Measurements from ENCODE around the gene ZC3H12C. TPM values are rescaled to one million over a fixed set of nuclear protein-coding genes. Genes with fewer than 3 reads are reported as not detected.

ZC3H12C gene
- total RNA-seq, 3 donors from 2014 or later: 10.2 to 19.8 (median 13.2) TPM

DNA sequence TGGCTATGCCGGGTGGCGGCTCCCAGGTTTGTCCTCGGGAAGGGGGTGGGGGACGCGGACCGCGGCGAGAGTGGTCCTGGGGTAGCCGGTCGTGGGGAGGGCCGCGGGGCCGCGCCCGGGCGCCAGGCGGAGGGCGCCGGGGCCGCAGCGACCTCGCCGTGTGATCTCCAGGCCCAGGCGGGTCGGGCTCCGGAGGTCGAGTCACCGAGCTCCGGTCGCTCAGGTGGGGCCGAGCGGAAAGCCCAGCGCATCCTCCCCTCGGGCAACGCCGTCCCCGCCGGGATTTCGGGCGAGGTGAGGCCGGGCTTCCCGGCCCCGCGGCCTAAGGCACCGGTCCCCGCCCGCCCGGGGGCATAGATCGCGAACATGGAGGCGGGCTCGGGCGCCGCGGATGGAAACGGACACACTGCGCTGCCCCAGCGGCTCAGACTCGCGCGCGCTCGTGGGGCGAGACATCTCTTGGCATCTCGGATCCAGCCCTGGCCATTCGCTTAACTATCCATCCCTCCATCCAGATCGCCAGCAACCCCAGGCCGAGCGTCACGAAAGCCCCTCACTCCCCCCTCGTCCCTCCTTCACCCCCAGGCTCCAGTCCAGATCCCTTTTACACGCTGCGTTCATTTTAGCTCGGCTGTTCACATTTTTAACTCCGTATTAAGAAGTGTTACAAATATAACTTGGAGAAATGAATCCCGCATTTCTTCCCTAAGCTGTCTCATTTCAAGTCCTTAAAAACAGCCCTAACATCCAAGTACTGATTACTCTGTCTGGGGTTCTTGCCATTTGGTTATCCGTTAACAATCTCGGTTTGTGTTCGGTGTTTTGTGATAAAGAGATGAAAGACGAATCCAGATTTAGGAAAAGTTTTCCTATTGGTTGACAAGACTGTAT lies 460 bp downstream of the ZC3H12C start:
- Histone ChIP-seq H3K4me3 (peak overlapping the region; percentile 69 to 81 (median 77)), H3K27me3 (no peaks in the 10 kb centered on the region), H3K4me1 (no peaks in the 10 kb centered on the region), H3K9me3 (no peaks in the 10 kb centered on the region), H3K36me3 (no peaks in the 10 kb centered on the region), H3K27ac (peak overlapping the region; percentile 91 to 99)
- TF ChIP-seq POLR2A (IDR thresholded peaks at IDR 0.05) (no peak), POLR2AphosphoS5 (IDR thresholded peaks at IDR 0.05) (peak; percentile 12 to 31 (median 19))
- peak in 1 of 2 donors; percentile 52 for DNase-seq (ENCODE audit: low spot score in 2 of 2)
- intact Hi-C loops (cut with DNase I; ENCODE audit: low total_unique reads): no loop called here

DNA sequence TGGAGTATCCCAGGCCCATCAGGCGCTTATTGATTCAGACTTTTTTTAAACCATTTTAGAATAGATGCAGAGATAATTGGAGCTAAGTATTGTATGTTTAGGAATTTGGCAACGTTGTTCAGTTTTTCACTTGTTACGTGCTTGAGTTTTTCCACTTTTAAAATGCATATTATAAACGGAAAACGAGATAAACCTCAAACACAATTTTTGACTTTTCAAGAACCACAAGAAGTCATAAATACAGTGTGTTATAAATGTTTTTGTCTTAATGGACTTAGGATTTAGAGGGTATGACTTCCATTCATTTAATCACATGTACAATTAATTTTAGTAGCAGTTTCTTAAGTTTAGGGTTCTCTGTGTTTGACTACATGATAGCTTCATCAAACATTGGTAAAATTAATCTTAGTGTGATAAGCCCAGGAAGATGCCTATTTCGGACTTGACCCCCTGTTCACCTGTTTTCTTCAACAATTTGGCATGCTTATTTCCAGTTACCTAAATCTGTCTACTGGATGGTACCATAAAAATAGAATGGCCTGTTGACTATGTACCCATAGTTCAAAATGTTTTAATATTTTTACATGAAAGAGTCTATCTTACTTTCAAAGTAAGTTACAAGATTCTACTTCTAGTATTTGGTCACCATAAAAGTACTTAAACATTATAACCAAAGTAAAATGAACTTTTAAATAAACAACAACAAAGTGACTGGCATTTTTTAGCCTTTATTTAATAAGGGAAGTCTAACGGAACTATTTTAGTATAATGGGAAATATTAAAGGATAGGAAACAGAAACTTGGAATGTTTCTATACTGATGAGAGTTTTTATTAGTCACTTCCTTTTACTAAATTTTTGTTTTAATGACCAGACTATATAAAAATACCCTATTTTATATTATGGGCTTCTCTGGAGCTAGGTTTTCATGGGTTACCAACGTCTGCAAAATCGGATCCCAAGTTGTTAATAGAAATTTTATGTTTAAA lies 1.4 kb downstream of the ZC3H12C start:
- Histone ChIP-seq H3K4me3 (peak overlapping the region; percentile 69 to 81 (median 77)), H3K9me3 (no peaks in the 10 kb centered on the region), H3K27ac (peak overlapping the region; percentile 91 to 99), H3K4me1 (no peaks in the 10 kb centered on the region), H3K27me3 (no peaks in the 10 kb centered on the region), H3K36me3 (no peaks in the 10 kb centered on the region)
- intact Hi-C loops (cut with DNase I; ENCODE audit: low total_unique reads): no loop called here
- TF ChIP-seq POLR2A (IDR thresholded peaks at IDR 0.05) (no peak), POLR2AphosphoS5 (IDR thresholded peaks at IDR 0.05) (no peak)
- TF ChIP-seq, protein P1, sequence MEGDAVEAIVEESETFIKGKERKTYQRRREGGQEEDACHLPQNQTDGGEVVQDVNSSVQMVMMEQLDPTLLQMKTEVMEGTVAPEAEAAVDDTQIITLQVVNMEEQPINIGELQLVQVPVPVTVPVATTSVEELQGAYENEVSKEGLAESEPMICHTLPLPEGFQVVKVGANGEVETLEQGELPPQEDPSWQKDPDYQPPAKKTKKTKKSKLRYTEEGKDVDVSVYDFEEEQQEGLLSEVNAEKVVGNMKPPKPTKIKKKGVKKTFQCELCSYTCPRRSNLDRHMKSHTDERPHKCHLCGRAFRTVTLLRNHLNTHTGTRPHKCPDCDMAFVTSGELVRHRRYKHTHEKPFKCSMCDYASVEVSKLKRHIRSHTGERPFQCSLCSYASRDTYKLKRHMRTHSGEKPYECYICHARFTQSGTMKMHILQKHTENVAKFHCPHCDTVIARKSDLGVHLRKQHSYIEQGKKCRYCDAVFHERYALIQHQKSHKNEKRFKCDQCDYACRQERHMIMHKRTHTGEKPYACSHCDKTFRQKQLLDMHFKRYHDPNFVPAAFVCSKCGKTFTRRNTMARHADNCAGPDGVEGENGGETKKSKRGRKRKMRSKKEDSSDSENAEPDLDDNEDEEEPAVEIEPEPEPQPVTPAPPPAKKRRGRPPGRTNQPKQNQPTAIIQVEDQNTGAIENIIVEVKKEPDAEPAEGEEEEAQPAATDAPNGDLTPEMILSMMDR (IDR thresholded peaks at IDR 0.05): no peak
- no peak for DNase-seq (ENCODE audit: low spot score in 2 of 2)

DNA sequence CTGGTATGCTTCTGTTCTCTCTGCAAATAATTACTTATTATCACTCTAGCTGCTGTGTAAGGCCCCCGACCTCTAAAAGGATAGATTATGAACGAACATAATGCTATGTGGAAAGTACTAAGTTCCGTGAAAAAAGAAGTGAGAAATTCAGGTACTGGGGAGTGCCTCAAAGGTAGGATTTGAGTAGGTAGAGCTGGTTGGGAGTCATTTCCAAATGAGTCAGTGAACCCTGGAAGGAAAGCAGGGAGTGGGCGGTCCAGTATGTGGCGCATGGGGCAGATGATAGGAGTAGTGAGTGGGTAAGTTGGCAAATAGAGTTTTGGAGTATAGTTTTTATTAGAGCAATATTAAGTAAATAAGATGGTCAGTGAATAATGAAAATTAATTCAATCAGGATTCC lies 2.4 kb downstream of the ZC3H12C start:
- DNase-seq (ENCODE audit: low spot score in 2 of 2): peak in 1 of 2 donors; percentile 34
- Histone ChIP-seq H3K27me3 (no peaks in the 10 kb centered on the region), H3K4me1 (no peaks in the 10 kb centered on the region), H3K36me3 (no peaks in the 10 kb centered on the region), H3K9me3 (no peaks in the 10 kb centered on the region), H3K27ac (no peak overlapping the region), H3K4me3 (no peak overlapping the region)
- TF ChIP-seq POLR2A (IDR thresholded peaks at IDR 0.05): no peak
- TF ChIP-seq POLR2AphosphoS5 (IDR thresholded peaks at IDR 0.05): no peak
- TF ChIP-seq, protein P1 (IDR thresholded peaks at IDR 0.05): no peak
- intact Hi-C loops (cut with DNase I; ENCODE audit: low total_unique reads): no loop called here

DNA sequence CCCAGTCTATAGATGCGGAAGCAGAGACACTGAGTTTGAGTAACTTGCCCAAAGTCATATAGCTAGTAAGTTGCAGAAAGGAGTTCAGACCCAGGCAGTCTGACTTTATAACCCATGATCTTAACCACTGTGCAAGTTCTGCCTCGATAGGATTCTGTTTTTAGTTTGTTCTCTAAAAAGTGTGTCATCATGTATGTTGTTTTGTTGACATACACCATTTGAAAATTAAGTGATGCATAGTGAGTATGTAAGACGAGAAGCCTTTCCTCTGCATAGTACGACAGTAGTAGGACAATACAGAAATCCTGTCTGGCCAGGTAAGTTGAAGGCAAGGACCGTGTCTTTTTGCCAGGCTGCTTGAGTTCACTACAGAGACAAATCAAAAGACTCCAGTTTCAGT lies 3.3 kb downstream of the ZC3H12C start:
- H3K4me1 ChIP-seq: no peaks in the 10 kb centered on the region
- intact Hi-C loops (cut with DNase I; ENCODE audit: low total_unique reads): no loop called here

DNA sequence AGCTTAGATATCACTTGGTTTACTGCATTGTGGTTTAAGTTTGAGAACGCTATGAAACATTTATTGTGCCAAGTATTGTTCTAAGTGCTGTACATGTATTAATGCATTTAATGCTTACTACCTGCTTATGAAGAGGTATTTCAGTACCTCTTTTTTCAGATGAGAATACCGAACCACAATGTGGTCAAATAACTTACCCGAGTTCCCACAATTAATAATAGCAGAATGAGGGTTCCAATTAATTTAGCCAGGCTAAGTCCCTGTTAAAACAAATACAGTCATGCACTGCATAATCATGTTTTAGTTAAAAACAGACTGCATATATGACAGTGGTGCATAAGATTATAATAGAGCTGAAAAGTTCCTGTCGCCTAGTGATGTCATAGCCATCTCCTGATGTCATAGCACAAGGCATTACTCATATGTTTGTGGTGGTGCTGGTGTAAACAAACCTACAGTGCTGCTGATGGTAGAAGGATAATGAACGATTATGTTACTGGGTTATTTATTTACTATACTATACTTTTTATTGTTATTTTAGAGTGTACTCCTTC lies 4.3 kb downstream of the ZC3H12C start:
- no peak for TF ChIP-seq POLR2AphosphoS5 (IDR thresholded peaks at IDR 0.05)
- TF ChIP-seq, protein P1 (IDR thresholded peaks at IDR 0.05): no peak
- TF ChIP-seq POLR2A (IDR thresholded peaks at IDR 0.05): no peak
- Histone ChIP-seq H3K27ac (no peak overlapping the region), H3K4me3 (no peak overlapping the region), H3K4me1 (no peaks in the 10 kb centered on the region), H3K9me3 (no peaks in the 10 kb centered on the region), H3K36me3 (no peaks in the 10 kb centered on the region), H3K27me3 (no peaks in the 10 kb centered on the region)
- DNase-seq (ENCODE audit: low spot score in 2 of 2): no peak
- intact Hi-C loops (cut with DNase I; ENCODE audit: low total_unique reads): no loop called here

More for the DNA sequence above, 3.3 kb downstream of the ZC3H12C start:
- Histone ChIP-seq H3K27me3 (no peaks in the 10 kb centered on the region), H3K36me3 (no peaks in the 10 kb centered on the region), H3K4me3 (no peak overlapping the region), H3K9me3 (no peaks in the 10 kb centered on the region), H3K27ac (no peak overlapping the region)
- DNase-seq (ENCODE audit: low spot score in 2 of 2): no peak
- TF ChIP-seq POLR2AphosphoS5 (IDR thresholded peaks at IDR 0.05) (no peak), POLR2A (IDR thresholded peaks at IDR 0.05) (no peak)
- TF ChIP-seq, protein P1 (IDR thresholded peaks at IDR 0.05): no peak
